Activated CD4-positive, alpha-beta T cell treated with anti-CD3 and anti-CD28 coated beads for 36 hours (primary cell): ENCODE measurements around the gene TCERG1L. TPM values are rescaled to one million over a fixed set of nuclear protein-coding genes. Genes with fewer than 3 reads are reported as not detected.

Experiments
- ATAC-seq: fragments of 200-7000 bp; cut with Tn5 transposase; one replicate; pipeline ENCODE4 v1.10.0; 2021; ENCODE audit warnings: mild to moderate bottlenecking, moderate library complexity
- CTCF ChIA-PET: fragments of 350-600 bp; sonication (Branson Sonifier 250); formaldehyde crosslinking; loops from one replicate; lab custom pipeline; 2021; ENCODE audit warnings: antibody characterized with exemption; lab: Charles Lee
- POLR2A ChIA-PET: fragments of 350-600 bp; sonication (Branson Sonifier 250); formaldehyde crosslinking; loops from one replicate; lab custom pipeline; 2021; ENCODE audit warnings: antibody characterized with exemption, inconsistent platforms; lab: Charles Lee
- DNase-seq: peaks from one replicate; pipeline ENCODE4 v3.0.0-alpha.2; 2020
- H3K27ac Mint-ChIP-seq: one replicate; pipeline ENCODE4 v1.8.0; 2021; ENCODE audit warnings: mixed read lengths
- H3K27me3 Mint-ChIP-seq: one replicate; pipeline ENCODE4 v1.8.0; 2021; ENCODE audit warnings: mixed read lengths
- H3K36me3 Mint-ChIP-seq: one replicate; pipeline ENCODE4 v1.8.0; 2021; ENCODE audit warnings: low read depth, mixed read lengths
- H3K4me1 Mint-ChIP-seq: one replicate; pipeline ENCODE4 v1.8.0; 2021; ENCODE audit warnings: mixed read lengths
- H3K4me3 Mint-ChIP-seq: one replicate; pipeline ENCODE4 v1.8.0; 2021; ENCODE audit warnings: mild to moderate bottlenecking, moderate library complexity, mixed read lengths
- H3K9me3 Mint-ChIP-seq: one replicate; pipeline ENCODE4 v1.8.0; 2021; ENCODE audit warnings: low read depth, mixed read lengths
- intact Hi-C, 2 experiments: fragments of 100-400 bp; cut with DNase I in 1 of 2; cut with micrococcal nuclease in 1 of 2; formaldehyde crosslinking; loops; one replicate each; pipeline versions ENCODE4 v1.14.2 to v1.15.1; 2022 to 2024; cut with DNase I, micrococcal nuclease
- total RNA-seq, 2 experiments: library from RNA; stranded (reverse); gene quantifications; one replicate each; pipeline ENCODE4 v1.2.3, GENCODE V29; 2021

The TCERG1L gene
- total RNA-seq, 2 experiments from 2014 or later = 0.05 to 0.21 TPM

DNA sequence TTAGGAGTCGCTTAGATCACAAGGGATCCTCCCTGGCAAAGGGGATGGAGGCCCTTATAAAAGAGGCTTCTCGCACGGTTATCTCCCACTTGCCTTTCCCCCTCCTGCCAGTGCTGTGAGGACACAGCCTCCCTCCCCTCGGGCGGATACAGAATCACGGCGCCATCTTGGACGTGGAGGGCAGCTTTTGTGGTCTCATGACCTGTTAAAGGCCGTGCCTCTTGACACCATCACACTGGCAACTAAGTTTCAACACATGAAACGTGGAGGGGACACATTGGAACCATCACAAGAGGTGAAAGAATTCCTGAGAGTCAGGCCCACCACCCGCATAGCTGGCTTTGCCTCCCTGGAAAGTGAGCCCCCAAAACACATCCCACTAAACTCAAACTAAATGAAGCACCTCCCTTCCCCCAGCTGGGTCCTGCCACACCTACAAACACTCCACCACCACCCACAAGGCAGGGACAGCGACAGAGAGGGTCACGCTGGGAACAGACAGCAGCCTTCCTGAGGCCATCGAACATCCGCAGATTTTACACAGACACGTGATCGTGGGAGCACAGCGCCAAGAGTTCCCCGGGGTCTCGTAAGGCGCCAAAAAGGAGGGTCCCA, 110.6 kb downstream of the TCERG1L start:
- ChIA-PET POLR2A (no interaction called here), CTCF (no interaction called here)
- H3K4me3 Mint-ChIP-seq = no peak overlapping the region
- ATAC-seq = no peak
- H3K27ac Mint-ChIP-seq = no peak overlapping the region
- peaks cover 1% of the 10 kb centered on the region for H3K9me3 Mint-ChIP-seq
- intact Hi-C loops = no loop called here
- no peaks in the 10 kb centered on the region for H3K36me3 Mint-ChIP-seq
- DNase-seq = no peak
- no peaks in the 10 kb centered on the region for H3K4me1 Mint-ChIP-seq
- H3K27me3 Mint-ChIP-seq = peaks cover 2% of the 10 kb centered on the region

DNA sequence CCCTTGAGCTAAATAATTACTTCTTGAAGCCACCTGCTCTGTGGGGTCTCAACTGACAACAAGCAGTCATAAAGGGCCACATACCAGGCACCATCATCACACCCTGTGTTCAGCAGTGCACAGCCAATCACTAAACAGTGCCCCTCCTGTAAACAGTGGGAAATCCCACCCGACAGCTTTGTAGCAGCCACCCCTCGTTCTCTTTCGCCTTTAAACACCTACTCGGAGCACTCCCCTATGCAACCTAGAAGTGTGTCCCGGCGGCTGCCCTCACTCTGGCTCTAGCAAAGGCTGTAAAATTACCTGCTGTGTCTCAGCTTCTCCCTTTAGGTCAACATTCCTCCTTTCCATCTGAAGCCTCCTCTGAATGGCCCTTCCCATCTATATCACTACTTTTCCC, 111.9 kb downstream of the TCERG1L start:
- no peak overlapping the region for H3K27ac Mint-ChIP-seq
- no peak for ATAC-seq

DNA sequence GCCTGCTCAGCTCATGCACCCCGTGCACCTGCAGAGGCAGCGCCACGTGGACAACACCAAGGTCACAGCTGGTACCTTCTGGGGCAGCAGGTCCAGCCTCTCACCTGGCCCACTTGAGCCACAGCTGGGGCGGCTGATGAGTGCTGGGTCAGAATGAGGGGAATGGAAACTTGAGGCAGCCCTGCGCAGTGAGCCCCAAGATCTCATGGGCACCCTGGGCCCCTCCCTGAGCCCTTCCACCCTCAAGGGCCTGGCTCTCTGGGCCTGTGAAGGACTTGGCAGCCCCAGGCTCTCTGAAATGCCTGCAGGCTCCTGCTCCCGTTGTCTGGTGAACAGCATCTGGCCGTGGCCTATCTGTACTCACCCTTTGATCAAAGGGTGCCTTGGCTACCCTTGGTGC, 112.7 kb downstream of the TCERG1L start:
- H3K27me3 Mint-ChIP-seq = peaks cover 2% of the 10 kb centered on the region
- intact Hi-C loops = no loop called here
- H3K36me3 Mint-ChIP-seq = no peaks in the 10 kb centered on the region
- no peak overlapping the region for H3K27ac Mint-ChIP-seq
- POLR2A ChIA-PET = no interaction called here
- CTCF ChIA-PET = no interaction called here
- DNase-seq (no peak), ATAC-seq (no peak)
- no peak overlapping the region for H3K4me3 Mint-ChIP-seq
- H3K9me3 Mint-ChIP-seq = peaks cover 2% of the 10 kb centered on the region
- no peaks in the 10 kb centered on the region for H3K4me1 Mint-ChIP-seq

More for the DNA sequence above, 111.9 kb downstream of the TCERG1L start:
- no peak overlapping the region for H3K4me3 Mint-ChIP-seq
- no peak for DNase-seq
- POLR2A ChIA-PET = no interaction called here
- H3K9me3 Mint-ChIP-seq = peaks cover 2% of the 10 kb centered on the region
- CTCF ChIA-PET = no interaction called here
- no peaks in the 10 kb centered on the region for H3K4me1 Mint-ChIP-seq
- intact Hi-C loops = no loop called here
- no peaks in the 10 kb centered on the region for H3K36me3 Mint-ChIP-seq
- peaks cover 2% of the 10 kb centered on the region for H3K27me3 Mint-ChIP-seq

DNA sequence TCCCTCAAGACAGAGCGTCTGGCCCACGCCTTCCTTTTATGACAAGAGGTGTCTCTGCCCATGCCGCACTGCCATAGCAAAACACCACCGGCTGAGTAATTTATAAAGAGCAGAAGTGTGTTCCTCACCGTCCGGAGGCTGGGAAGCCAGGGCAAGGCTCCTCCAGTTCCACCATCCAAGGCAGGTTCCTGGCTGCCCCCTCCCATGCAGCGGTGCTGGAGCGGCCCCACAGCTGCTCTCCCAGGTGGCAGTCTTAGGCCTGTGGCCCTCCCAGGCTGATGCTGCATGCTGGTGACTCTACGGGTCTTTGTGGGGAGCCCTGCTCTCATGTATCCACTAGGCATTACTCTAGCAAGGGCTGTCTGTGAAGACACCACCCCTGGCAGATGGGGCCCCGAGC, 113.1 kb downstream of the TCERG1L start:
- H3K36me3 Mint-ChIP-seq = no peaks in the 10 kb centered on the region

DNA sequence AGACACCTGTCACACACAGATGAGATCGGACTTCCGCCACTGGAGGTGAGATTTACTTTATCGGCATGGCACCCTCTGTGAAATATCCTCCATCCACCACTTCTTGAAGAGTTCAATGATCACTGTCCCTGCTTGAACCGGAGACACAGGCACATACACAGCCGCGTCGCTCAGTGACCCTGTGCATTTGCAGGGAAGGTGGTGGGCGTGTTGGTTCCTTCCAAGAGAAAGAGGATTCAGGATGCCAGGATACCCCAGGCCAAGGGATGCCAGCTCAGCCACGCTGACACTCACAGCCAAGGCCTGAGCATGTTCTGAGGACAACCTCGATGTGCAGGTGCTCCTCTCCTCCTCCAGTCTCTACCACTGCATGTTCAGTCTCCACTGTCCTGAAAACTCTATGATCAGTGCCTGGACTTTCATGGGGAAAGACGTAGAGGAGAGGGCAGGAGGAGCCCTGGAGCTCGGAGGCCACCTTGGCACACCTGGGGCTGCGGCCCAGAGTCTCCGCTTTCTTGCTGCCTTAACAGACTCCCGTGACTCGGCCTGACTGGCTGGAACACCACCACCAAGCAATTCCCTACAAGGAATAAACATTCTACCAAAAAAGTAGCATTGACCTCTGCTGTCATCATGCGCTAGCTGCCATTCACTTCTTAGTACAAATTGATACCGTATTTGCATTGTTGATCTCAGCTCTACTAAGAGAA, 115.2 kb downstream of the TCERG1L start:
- Mint-ChIP-seq H3K4me3 (no peak overlapping the region), H3K27me3 (peaks cover 2% of the 10 kb centered on the region), H3K4me1 (no peaks in the 10 kb centered on the region), H3K27ac (no peak overlapping the region), H3K36me3 (no peaks in the 10 kb centered on the region), H3K9me3 (peaks cover 16% of the 10 kb centered on the region)
- CTCF ChIA-PET = no interaction called here
- ATAC-seq (no peak), DNase-seq (no peak)
- intact Hi-C loops = no loop called here
- POLR2A ChIA-PET = no interaction called here

More for the DNA sequence above, 113.1 kb downstream of the TCERG1L start:
- Mint-ChIP-seq H3K27me3 (peaks cover 2% of the 10 kb centered on the region), H3K9me3 (peaks cover 2% of the 10 kb centered on the region), H3K27ac (no peak overlapping the region), H3K4me1 (no peaks in the 10 kb centered on the region), H3K4me3 (no peak overlapping the region)
- DNase-seq (no peak), ATAC-seq (no peak)
- ChIA-PET POLR2A (no interaction called here), CTCF (no interaction called here)
- intact Hi-C loops = no loop called here

DNA sequence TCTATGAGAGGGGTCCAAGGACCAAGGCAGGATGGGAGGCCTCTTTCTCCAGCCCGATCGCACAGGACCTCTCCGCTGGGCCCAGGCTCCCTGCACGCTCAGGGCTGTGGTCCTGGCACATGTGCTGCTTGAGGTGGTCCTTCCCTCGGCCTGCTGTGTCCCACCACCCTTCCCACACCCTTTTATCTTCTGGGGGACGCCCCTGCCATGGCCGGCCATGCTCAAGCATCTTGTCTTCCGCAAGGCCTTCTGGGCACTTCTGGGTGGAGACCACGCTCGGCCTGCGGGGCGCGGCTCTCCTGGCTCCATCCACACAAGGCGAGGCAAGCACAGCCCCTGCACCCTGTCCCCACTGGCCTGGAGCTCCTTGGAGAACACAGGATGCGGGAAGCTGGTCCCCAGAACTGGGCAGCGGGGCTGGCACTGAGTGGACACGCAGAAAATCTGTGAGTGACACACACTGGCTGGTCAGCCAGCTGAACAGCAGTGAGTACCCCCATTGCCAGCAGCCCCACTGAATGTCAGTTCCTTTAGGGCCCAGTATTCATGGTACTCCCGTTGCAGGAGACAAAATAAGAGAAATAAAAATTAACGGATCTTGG, 115.9 kb downstream of the TCERG1L start:
- ATAC-seq = no peak
- CTCF ChIA-PET = no interaction called here
- no peaks in the 10 kb centered on the region for H3K27me3 Mint-ChIP-seq
- H3K9me3 Mint-ChIP-seq = peaks cover 17% of the 10 kb centered on the region
- intact Hi-C loops = no loop called here
- no peak overlapping the region for H3K4me3 Mint-ChIP-seq
- no peaks in the 10 kb centered on the region for H3K36me3 Mint-ChIP-seq
- POLR2A ChIA-PET = no interaction called here
- no peaks in the 10 kb centered on the region for H3K4me1 Mint-ChIP-seq
- DNase-seq = no peak
- H3K27ac Mint-ChIP-seq = no peak overlapping the region

DNA sequence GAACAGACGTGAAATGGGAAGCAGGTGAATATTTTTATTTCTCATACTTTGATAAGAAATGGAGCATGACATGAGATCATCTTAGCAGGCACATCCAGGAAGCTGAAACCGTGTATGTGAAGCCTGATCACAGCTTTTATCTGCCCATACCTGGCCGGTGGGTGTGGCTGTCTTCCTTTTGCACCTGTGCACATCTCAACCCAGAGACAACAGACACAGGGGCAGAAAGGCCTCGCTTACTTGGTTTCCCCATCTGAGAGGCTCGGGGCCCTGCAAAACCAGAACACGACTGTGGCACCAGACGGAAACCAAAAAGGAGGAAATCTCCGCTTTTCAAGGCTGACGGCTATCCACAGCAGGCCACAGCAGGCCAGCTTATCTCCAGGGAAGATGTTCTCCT, 116.4 kb downstream of the TCERG1L start:
- ChIA-PET CTCF (no interaction called here), POLR2A (no interaction called here)
- Mint-ChIP-seq H3K4me1 (no peaks in the 10 kb centered on the region), H3K9me3 (peaks cover 17% of the 10 kb centered on the region), H3K27me3 (no peaks in the 10 kb centered on the region), H3K4me3 (no peak overlapping the region), H3K36me3 (no peaks in the 10 kb centered on the region), H3K27ac (no peak overlapping the region)
- ATAC-seq (no peak), DNase-seq (no peak)
- intact Hi-C loops = no loop called here

DNA sequence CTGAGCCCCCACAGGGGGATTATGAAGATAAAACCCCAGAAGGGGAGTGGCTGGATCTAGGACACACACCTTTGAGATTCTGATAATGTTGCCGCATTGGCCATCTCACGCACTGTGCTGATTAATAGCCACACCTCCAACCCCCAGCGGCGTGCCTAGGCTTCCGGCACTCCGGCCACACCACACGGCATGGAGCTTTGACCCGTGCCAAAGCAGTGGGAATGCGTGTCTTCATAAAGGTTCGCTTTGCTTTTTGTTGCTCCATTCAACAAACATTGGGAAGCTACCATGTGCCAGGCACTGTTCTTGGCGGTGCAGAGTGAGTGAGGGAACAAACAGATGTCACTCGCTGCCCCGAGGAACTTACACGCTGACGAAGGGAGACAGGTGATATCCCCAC, 117.6 kb downstream of the TCERG1L start:
- no peaks in the 10 kb centered on the region for H3K4me1 Mint-ChIP-seq
- no peak for DNase-seq

DNA sequence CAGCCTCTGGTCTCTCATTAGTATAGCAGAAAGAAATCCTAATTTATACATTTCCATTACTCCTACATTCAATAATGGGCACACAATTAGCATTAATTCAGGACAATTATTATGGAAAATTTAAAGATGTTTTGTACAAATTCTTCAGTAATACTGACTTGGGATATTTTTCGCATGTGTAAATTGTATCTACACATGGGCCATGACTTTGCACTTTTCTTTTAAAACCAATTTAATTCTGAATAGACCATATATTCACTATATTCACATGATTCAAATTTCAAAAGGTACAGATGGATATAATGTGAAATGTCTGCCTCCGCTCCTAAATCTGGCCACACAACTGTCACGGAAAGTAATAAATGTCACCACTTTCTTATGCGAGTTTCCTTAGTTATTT, 123.0 kb downstream of the TCERG1L start:
- ChIA-PET CTCF (no interaction called here), POLR2A (no interaction called here)
- Mint-ChIP-seq H3K27me3 (no peaks in the 10 kb centered on the region), H3K9me3 (peaks cover 14% of the 10 kb centered on the region), H3K4me3 (no peak overlapping the region), H3K27ac (no peak overlapping the region), H3K36me3 (no peaks in the 10 kb centered on the region), H3K4me1 (no peaks in the 10 kb centered on the region)
- no peak for DNase-seq
- ATAC-seq = no peak
- intact Hi-C loops = no loop called here

More for the DNA sequence above, 117.6 kb downstream of the TCERG1L start:
- no peaks in the 10 kb centered on the region for H3K36me3 Mint-ChIP-seq
- H3K27me3 Mint-ChIP-seq = no peaks in the 10 kb centered on the region
- no peak overlapping the region for H3K4me3 Mint-ChIP-seq
- intact Hi-C loops = no loop called here
- no peak for ATAC-seq
- H3K27ac Mint-ChIP-seq = no peak overlapping the region
- ChIA-PET POLR2A (no interaction called here), CTCF (no interaction called here)
- H3K9me3 Mint-ChIP-seq = peaks cover 17% of the 10 kb centered on the region

DNA sequence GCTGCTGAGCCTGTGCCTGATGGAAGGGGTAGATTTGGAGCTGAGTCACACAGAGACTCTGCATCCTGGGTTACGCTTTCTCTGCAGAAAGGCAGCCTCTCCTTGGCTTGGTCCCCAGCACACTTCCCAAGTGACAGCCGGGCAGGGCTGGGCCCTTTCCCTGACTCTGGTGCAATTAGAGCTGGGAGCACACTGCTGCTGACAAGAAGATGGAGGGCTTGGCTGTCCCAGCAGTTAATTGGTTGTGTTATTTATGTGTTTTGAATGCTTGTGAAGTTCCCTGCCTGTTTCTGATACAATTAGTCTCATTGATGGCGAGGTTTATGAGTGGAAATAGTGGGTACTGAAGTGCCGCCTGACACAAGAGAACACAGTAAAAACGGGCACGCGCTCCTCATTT, 123.6 kb downstream of the TCERG1L start:
- ChIA-PET POLR2A (no interaction called here), CTCF (no interaction called here)
- intact Hi-C loops = no loop called here
- Mint-ChIP-seq H3K27me3 (no peaks in the 10 kb centered on the region), H3K36me3 (no peaks in the 10 kb centered on the region), H3K4me1 (no peaks in the 10 kb centered on the region), H3K27ac (no peak overlapping the region), H3K9me3 (peaks cover 10% of the 10 kb centered on the region), H3K4me3 (no peak overlapping the region)
- DNase-seq (no peak), ATAC-seq (no peak)

DNA sequence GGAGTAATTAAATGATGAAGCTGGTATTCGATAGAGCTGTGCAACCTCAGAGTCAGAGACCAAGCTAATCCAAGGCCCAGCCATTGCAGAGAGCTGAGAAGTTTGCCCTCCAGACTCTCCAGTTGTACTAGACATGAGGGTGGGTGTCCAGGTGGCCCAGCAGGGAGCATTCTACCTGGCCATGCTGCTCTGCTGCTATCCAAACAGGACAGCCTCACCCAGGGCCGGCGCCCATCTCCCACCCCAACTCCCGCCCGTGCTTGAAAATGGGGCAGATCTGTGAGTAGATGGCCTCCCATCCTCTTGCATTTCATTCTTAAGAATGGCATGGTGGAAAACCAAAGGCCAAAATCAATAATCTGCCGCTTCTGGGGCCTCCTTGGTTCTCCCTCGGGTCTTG, 124.2 kb downstream of the TCERG1L start:
- Mint-ChIP-seq H3K27me3 (no peaks in the 10 kb centered on the region), H3K4me1 (no peaks in the 10 kb centered on the region), H3K36me3 (no peaks in the 10 kb centered on the region), H3K27ac (no peak overlapping the region), H3K4me3 (no peak overlapping the region), H3K9me3 (peaks cover 6% of the 10 kb centered on the region)
- CTCF ChIA-PET = no interaction called here
- intact Hi-C loops = no loop called here
- POLR2A ChIA-PET = no interaction called here
- ATAC-seq (no peak), DNase-seq (no peak)

DNA sequence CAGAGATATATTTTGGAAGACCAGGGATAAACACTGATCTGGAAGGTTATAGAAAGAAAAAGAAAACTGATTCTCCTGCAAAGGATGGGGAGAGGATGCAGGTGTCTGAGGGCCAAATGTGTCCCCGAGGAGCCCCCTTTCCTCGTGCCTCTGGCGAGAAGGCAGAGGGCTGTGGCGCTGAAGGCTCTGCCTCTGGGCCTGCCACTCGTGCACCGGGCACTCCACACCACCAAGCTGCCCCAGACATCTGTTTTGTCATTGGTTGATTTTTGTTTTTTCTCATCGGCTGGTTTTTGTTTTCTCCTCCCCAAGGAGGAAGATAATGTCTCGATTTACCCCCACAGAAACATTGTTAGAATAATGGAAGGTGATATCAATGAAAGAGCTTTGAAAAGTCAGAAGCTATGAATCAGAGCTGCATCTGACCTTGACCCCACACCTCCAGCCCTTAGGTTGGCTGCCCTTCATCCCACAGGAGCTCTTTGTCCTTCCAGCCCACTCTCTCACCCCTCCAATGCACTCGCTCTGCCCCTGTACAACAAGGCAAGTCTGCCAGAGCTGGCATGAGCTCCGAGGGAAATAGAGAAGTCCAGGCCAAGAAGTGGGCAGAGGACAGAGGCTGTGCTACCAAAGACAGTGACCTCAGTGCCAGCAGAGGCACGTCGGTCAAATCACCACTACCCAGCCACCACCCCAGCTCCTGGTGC, 124.8 kb downstream of the TCERG1L start:
- Mint-ChIP-seq H3K4me3 (no peak overlapping the region), H3K9me3 (peaks cover 3% of the 10 kb centered on the region), H3K36me3 (no peaks in the 10 kb centered on the region), H3K27me3 (no peaks in the 10 kb centered on the region), H3K4me1 (no peaks in the 10 kb centered on the region), H3K27ac (no peak overlapping the region)
- DNase-seq (no peak), ATAC-seq (no peak)
- intact Hi-C loops = no loop called here
- POLR2A ChIA-PET = no interaction called here
- CTCF ChIA-PET = no interaction called here
